NCI-H2171 treated with DMSO at 0.1 percent for 48 hours (cell line): ENCODE measurements around the gene ALDH3A1.

ENCODE experiments used
- DNase-seq: peaks from one replicate; lab custom pipeline; 2025; lab: John Stamatoyannopoulos, UW

The ALDH3A1 gene

DNA sequence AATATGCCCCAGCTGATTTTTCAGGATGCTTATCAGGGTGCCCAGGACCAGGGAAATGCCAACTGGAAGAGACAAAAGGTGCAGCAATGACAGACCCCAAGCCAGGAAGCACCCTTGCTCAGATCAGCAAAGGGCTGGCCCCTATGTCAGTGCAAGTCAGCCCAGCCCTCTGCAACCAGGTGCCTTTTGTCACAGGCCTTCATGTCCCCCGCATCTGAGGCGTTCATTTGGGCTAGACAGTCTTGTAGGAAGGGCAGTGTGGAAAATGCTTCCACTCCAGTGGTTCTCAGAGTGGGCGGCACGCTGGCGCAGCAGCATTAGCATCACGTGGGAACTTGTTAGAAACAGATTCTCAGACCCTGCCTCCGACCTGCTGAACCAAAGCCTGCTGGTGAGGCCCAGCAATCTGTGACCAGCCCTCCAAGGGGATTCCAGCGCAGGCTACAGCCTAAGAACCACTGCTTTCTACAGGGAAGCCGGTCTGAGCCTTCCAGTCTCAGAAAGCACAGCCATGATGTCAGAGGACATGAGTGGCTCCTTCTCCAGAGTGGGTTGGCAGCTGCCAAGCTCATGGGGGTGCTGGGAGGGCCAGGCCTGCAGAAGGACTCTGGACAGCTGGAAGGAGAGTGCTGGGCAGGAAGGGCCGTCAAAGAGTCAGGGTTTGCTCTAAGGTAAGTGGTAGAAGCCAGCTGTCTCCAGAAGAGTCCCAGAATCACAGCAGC lies 44.8 kb downstream of the ALDH3A1 start:
- no peak for DNase-seq

DNA sequence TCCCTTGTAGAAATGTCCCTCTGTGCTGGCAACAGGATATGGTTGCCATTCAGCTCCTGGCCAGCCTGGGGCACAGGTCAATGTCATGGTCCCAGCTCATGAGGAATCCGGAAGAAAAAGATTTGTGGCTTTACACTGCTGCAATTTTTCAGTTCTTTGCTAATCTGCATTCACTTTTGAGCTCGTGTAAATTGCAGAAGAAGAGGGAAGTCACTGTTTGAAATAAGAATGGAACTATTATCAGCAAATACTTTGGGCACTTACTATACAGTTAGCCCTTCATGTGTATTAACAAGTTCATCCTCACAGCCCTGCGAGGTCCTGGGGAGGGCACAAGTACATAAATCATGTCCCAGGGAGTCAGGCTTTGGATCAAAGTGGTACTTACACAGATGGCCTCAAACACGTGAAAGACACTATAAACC lies 45.9 kb downstream of the ALDH3A1 start:
- no peak for DNase-seq
